Measurements from ENCODE around the gene ZDHHC24.

DNA sequence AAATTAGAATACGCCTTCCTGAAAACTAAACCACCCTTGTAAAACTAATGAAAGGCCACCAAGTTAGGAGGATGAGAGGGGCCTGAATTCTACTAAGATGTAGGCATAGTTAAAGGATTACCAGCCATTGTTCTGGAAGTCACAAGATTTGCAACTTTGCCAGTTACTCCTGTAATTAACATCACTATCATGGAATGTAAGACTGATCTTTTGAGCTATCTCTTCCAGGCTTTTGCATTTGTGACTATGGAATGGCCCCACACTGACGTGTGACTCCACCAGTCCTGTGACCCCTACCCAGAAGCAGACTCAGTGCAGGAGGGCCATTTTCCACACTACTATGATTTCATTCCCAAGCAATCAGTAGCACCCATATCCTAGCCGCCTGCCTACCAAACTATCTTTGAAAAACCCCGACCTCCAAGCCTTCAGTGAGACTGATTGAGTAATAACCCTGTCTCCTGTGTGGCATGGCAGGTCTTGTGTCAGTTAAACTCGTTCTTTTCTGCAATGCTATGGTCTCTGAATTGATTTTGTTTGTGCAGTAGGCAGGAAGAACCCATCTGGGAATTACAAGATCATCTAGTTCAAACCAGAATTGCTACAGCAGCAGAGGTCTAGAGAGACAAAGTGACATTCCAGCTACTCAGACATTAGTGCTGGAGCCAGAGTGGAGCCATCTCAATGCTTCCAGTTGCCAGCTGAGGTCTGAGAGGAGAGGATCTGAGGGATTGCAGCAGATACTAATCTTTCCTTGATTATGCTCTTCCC is 24.4 kb upstream of the ZDHHC24 start:
- TF ChIP-seq GATA3 (IDR thresholded peaks at IDR 0.05; ENCODE audit: low read depth, low read length) = no peak
- no peak for TF ChIP-seq GATA2 (IDR thresholded peaks at IDR 0.05; ENCODE audit: low read depth, low read length)
